Measurements from ENCODE around the gene LRP1B.

The LRP1B gene

DNA sequence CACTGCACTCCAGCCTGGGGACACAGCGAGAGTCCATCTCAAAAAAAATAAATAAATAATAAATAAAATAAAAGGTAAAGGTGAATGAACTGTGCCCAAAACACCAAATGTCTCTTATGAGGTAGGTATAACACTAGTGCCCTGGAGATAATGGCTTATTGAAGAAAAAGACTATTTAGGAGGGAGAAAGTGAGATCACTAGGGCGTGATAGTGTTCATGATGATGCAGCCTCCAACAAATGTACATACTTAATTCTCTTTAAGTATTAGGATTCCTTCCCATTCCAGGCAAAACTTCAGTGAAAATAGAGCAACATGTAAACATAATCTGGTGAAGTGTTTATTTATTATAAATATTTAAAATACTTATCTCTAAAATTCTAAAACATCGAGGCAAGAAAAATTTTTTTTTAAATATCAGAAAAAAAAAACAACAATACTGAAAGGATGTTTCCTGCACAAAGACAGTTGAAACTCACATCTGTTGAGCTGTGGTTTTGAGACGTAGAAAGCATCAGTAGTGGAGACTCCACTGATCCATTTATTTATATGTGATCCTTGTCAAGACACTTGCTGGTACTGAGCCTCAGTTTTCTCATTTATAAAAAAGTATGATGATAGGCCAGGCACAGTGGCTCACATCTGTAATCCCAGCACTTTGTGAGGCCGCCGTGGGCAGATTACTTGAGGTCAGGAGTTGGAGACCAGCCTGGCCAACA lies 183.3 kb downstream of the LRP1B start:
- H3K36me3 ChIP-seq (ENCODE audit: control insufficient read depth, insufficient read depth, low read length, severe bottlenecking): no peaks in the 10 kb centered on the region

GRCh38 chr2:141946016-141946415 lies 184.8 kb downstream of the LRP1B start:
- no peak overlapping the region for H3K4me3 ChIP-seq (ENCODE audit: low read length)
- H3K36me3 ChIP-seq (ENCODE audit: control insufficient read depth, insufficient read depth, low read length, severe bottlenecking): no peaks in the 10 kb centered on the region
- H3K9me3 ChIP-seq (ENCODE audit: control insufficient read depth, low read length): no peaks in the 10 kb centered on the region
- no peaks in the 10 kb centered on the region for H3K4me1 ChIP-seq (ENCODE audit: control insufficient read depth, insufficient read depth, low read length)
- H3K9ac ChIP-seq (ENCODE audit: low read length): no peak overlapping the region
- H3K27me3 ChIP-seq (replicated peaks; ENCODE audit: control insufficient read depth, insufficient read depth, low read length): no peaks in the 10 kb centered on the region
- DNase-seq (ENCODE audit: low read depth): no peak

More for the DNA sequence above, 183.3 kb downstream of the LRP1B start:
- Histone ChIP-seq H3K27me3 (replicated peaks; ENCODE audit: control insufficient read depth, insufficient read depth, low read length) (no peaks in the 10 kb centered on the region), H3K9ac (ENCODE audit: low read length) (no peak overlapping the region), H3K4me3 (ENCODE audit: low read length) (no peak overlapping the region), H3K9me3 (ENCODE audit: control insufficient read depth, low read length) (no peaks in the 10 kb centered on the region), H3K4me1 (ENCODE audit: control insufficient read depth, insufficient read depth, low read length) (no peaks in the 10 kb centered on the region)
- no peak for DNase-seq (ENCODE audit: low read depth)

- no peaks in the 10 kb centered on the region for H3K36me3 ChIP-seq (ENCODE audit: control insufficient read depth, insufficient read depth, low read length, severe bottlenecking)
- no peaks in the 10 kb centered on the region for H3K9me3 ChIP-seq (ENCODE audit: control insufficient read depth, low read length)
- no peak for DNase-seq (ENCODE audit: low read depth)
- H3K4me3 ChIP-seq (ENCODE audit: low read length): no peak overlapping the region
- H3K4me1 ChIP-seq (ENCODE audit: control insufficient read depth, insufficient read depth, low read length): no peaks in the 10 kb centered on the region
- H3K27me3 ChIP-seq (replicated peaks; ENCODE audit: control insufficient read depth, insufficient read depth, low read length): no peaks in the 10 kb centered on the region
- no peak overlapping the region for H3K9ac ChIP-seq (ENCODE audit: low read length)
Measured at GRCh38 chr2:141943918-141944317, 186.9 kb downstream of the LRP1B start.

- Histone ChIP-seq H3K27me3 (replicated peaks; ENCODE audit: control insufficient read depth, insufficient read depth, low read length) (no peaks in the 10 kb centered on the region), H3K9me3 (ENCODE audit: control insufficient read depth, low read length) (peaks cover 7% of the 10 kb centered on the region), H3K36me3 (ENCODE audit: control insufficient read depth, insufficient read depth, low read length, severe bottlenecking) (no peaks in the 10 kb centered on the region), H3K4me3 (ENCODE audit: low read length) (no peak overlapping the region), H3K9ac (ENCODE audit: low read length) (no peak overlapping the region), H3K4me1 (ENCODE audit: control insufficient read depth, insufficient read depth, low read length) (no peaks in the 10 kb centered on the region)
- peak; percentile 25 for DNase-seq (ENCODE audit: low read depth)
Measured at GRCh38 chr2:141942006-141942789, 188.6 kb downstream of the LRP1B start.

DNA sequence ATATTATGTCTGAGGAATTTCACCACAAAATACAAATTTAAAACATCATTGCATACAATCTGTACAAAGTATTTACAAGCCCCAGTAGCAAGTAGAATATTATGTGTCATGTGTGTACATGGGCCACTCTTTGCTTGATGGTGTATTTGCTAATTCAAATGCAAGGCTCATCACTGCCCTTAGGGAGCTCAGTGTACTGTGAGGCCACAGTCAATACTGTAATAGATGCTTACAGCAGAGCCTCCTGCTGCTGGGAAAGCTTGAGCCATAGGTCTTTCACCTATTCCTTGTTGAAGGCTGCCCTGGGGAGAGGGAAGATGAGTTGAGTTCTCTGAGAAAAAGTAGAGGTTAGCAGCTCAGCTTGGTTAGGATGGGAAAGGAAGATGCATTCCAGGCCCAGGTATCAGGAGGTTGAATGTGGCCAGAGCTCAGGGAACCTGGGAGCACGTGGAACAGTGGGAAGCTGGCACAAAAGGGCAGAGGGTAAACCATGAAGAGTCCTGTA lies 189.6 kb downstream of the LRP1B start:
- Histone ChIP-seq H3K36me3 (ENCODE audit: control insufficient read depth, insufficient read depth, low read length, severe bottlenecking) (no peaks in the 10 kb centered on the region), H3K4me1 (ENCODE audit: control insufficient read depth, insufficient read depth, low read length) (no peaks in the 10 kb centered on the region), H3K27me3 (replicated peaks; ENCODE audit: control insufficient read depth, insufficient read depth, low read length) (no peaks in the 10 kb centered on the region), H3K9ac (ENCODE audit: low read length) (no peak overlapping the region), H3K9me3 (ENCODE audit: control insufficient read depth, low read length) (peaks cover 7% of the 10 kb centered on the region), H3K4me3 (ENCODE audit: low read length) (no peak overlapping the region)
- DNase-seq (ENCODE audit: low read depth): no peak

- no peak for DNase-seq (ENCODE audit: low read depth)
- H3K4me1 ChIP-seq (ENCODE audit: control insufficient read depth, insufficient read depth, low read length): no peaks in the 10 kb centered on the region
- no peaks in the 10 kb centered on the region for H3K27me3 ChIP-seq (replicated peaks; ENCODE audit: control insufficient read depth, insufficient read depth, low read length)
- H3K4me3 ChIP-seq (ENCODE audit: low read length): no peak overlapping the region
- no peaks in the 10 kb centered on the region for H3K36me3 ChIP-seq (ENCODE audit: control insufficient read depth, insufficient read depth, low read length, severe bottlenecking)
- peaks cover 7% of the 10 kb centered on the region for H3K9me3 ChIP-seq (ENCODE audit: control insufficient read depth, low read length)
- H3K9ac ChIP-seq (ENCODE audit: low read length): no peak overlapping the region
Measured at GRCh38 chr2:141940709-141941108, 190.1 kb downstream of the LRP1B start.

- peaks cover 6% of the 10 kb centered on the region for H3K9me3 ChIP-seq (ENCODE audit: control insufficient read depth, low read length)
- no peak for DNase-seq (ENCODE audit: low read depth)
- H3K27me3 ChIP-seq (replicated peaks; ENCODE audit: control insufficient read depth, insufficient read depth, low read length): no peaks in the 10 kb centered on the region
Measured at GRCh38 chr2:141933226-141933625, 197.6 kb downstream of the LRP1B start.

DNA sequence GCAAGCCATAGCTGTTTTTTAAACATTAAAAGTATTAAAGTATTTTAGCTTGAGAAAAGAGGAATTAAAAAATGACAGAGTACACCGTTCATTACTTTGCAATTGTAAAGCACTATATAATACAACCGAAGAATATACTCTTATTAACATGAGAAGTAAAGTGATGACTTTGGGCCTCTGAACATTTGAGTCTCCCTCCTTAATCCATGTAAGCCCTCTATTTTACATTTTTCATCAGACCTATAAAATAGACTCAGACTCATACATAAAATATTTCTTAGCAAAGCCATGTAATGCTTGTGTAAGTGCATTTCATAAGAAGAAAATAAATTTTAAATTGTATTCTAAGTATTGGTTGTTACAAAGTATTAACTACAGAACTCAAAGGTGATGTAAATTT lies 198.6 kb downstream of the LRP1B start:
- Histone ChIP-seq H3K9me3 (ENCODE audit: control insufficient read depth, low read length) (no peaks in the 10 kb centered on the region), H3K4me3 (ENCODE audit: low read length) (no peak overlapping the region), H3K27me3 (replicated peaks; ENCODE audit: control insufficient read depth, insufficient read depth, low read length) (no peaks in the 10 kb centered on the region), H3K9ac (ENCODE audit: low read length) (no peak overlapping the region), H3K36me3 (ENCODE audit: control insufficient read depth, insufficient read depth, low read length, severe bottlenecking) (no peaks in the 10 kb centered on the region), H3K4me1 (ENCODE audit: control insufficient read depth, insufficient read depth, low read length) (peaks cover 11% of the 10 kb centered on the region)
- DNase-seq (ENCODE audit: low read depth): no peak

More at GRCh38 chr2:141933226-141933625, 197.6 kb downstream of the LRP1B start:
- H3K4me1 ChIP-seq (ENCODE audit: control insufficient read depth, insufficient read depth, low read length): peaks cover 11% of the 10 kb centered on the region
- H3K4me3 ChIP-seq (ENCODE audit: low read length): no peak overlapping the region
- no peak overlapping the region for H3K9ac ChIP-seq (ENCODE audit: low read length)
- H3K36me3 ChIP-seq (ENCODE audit: control insufficient read depth, insufficient read depth, low read length, severe bottlenecking): no peaks in the 10 kb centered on the region

GRCh38 chr2:141931797-141932196 lies 199.0 kb downstream of the LRP1B start:
- H3K4me3 ChIP-seq (ENCODE audit: low read length): no peak overlapping the region
- no peaks in the 10 kb centered on the region for H3K36me3 ChIP-seq (ENCODE audit: control insufficient read depth, insufficient read depth, low read length, severe bottlenecking)
- DNase-seq (ENCODE audit: low read depth): no peak
- no peaks in the 10 kb centered on the region for H3K9me3 ChIP-seq (ENCODE audit: control insufficient read depth, low read length)
- H3K9ac ChIP-seq (ENCODE audit: low read length): no peak overlapping the region
- no peaks in the 10 kb centered on the region for H3K27me3 ChIP-seq (replicated peaks; ENCODE audit: control insufficient read depth, insufficient read depth, low read length)
- H3K4me1 ChIP-seq (ENCODE audit: control insufficient read depth, insufficient read depth, low read length): peaks cover 11% of the 10 kb centered on the region

- Histone ChIP-seq H3K4me3 (ENCODE audit: low read length) (no peak overlapping the region), H3K4me1 (ENCODE audit: control insufficient read depth, insufficient read depth, low read length) (peaks cover 11% of the 10 kb centered on the region), H3K9ac (ENCODE audit: low read length) (no peak overlapping the region), H3K36me3 (ENCODE audit: control insufficient read depth, insufficient read depth, low read length, severe bottlenecking) (no peaks in the 10 kb centered on the region), H3K27me3 (replicated peaks; ENCODE audit: control insufficient read depth, insufficient read depth, low read length) (no peaks in the 10 kb centered on the region), H3K9me3 (ENCODE audit: control insufficient read depth, low read length) (no peaks in the 10 kb centered on the region)
- DNase-seq (ENCODE audit: low read depth): no peak
Measured at GRCh38 chr2:141930803-141931202, 200.0 kb downstream of the LRP1B start.

DNA sequence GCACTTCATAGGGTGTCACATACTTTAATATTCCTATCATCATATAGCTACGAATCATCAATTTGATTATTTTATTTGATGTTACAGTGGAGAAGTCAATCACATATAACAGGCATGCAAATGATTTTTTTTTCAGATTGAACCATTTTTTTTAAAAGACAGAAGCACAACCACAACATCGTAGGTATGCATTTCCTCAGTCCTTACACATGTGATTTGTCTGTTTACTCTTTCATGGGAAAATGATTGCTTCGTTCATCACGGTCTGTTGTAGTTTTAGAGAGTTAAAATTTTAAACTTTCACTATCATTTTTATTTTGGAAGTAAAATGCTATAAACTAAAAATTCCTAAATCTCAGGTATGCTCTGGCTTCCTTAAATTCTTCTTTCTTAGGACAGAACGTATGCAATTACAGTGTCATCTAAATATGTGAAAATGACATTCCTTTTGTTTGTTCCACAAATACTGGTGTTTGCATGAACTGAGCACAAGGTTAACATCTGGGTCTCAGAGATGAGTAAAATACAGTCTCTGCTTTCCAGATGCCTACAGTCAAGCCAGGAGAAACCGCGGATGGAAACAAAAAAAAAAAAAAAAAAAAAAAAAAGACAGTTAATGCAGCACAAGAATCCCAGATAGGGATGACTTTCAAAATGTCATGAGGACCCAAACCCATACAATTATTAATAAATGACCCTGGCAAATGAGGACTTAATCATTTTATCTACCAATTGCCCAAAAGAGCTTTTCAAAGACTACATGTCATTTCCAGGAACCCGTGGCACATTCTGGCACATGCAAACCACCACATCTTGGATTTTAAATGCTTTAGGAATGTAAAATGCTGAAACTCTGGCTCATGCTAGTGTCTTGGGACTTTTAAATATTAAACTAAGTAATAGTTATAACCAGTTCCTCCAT lies 201.2 kb downstream of the LRP1B start:
- Histone ChIP-seq H3K36me3 (ENCODE audit: control insufficient read depth, insufficient read depth, low read length, severe bottlenecking) (no peaks in the 10 kb centered on the region), H3K9ac (ENCODE audit: low read length) (no peak overlapping the region), H3K4me1 (ENCODE audit: control insufficient read depth, insufficient read depth, low read length) (peaks cover 11% of the 10 kb centered on the region), H3K9me3 (ENCODE audit: control insufficient read depth, low read length) (no peaks in the 10 kb centered on the region), H3K27me3 (replicated peaks; ENCODE audit: control insufficient read depth, insufficient read depth, low read length) (no peaks in the 10 kb centered on the region), H3K4me3 (ENCODE audit: low read length) (peak overlapping the region; percentile 26)
- peak; percentile 15 for DNase-seq (ENCODE audit: low read depth)
